Activated CD4-positive, alpha-beta T cell treated with anti-CD3 and anti-CD28 coated beads, Interleukin-2, Interleukin-4, amounts not matched to agents 100 ng/mL and 50 ng/mL, durations not matched to agents 16 hours and 8 hours (primary cell): ENCODE measurements around the gene RPRD1B.
A peak's percentile ranks its signal among the peaks of the same experiment; 100 is the strongest.

Source experiments
- DNase-seq: peaks from one replicate; pipeline ENCODE4 v3.0.0-alpha.2; 2020; ENCODE audit warnings: low spot score

The RPRD1B gene

GRCh38 chr20:38040276-38040675, 6.7 kb downstream of the RPRD1B start:
- DNase-seq: no peak

GRCh38 chr20:38043512-38044300, 10.2 kb downstream of the RPRD1B start:
- peak; percentile 40 for DNase-seq

DNA sequence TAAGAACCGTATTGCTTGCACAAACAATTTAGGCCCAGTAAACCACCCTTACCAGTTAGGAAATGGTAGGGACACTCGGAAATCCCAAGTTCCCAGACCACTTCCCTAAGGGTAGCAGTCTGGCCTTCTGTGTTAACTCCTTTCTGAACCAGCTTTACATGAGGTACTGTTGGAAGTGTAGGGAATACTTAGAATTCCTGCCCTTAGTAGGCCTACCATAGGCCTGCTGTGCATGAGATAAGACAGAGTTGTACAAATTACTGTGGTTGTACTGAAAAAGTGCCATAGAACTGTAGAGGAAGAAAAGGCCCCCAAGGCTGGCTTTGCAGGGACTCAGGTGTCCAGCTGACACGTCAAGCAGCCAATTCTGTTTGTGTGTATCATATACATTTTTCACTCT, 11.1 kb downstream of the RPRD1B start:
- DNase-seq: no peak

- DNase-seq: no peak
These were observed 13.0 kb downstream of the RPRD1B start for GRCh38 chr20:38046572-38046971.

DNA sequence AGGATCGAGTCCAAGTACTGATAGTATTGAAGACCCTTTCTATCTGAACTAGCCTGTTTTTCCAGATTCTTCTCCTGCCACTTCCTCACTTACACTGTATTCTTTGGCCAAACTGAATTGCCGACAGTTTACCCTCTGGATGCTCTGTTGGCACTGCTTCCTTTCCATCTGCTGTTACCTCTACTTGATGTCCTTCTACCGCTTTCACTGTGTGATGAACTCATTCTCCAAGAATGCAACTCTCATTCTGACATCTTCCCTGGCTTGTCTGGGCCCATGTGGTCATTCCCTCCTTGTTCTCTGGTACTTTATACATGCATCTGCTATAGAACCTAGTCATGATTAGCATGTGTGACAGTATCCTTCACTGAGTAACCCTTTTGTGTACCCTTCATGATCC, 16.3 kb downstream of the RPRD1B start:
- no peak for DNase-seq

DNA sequence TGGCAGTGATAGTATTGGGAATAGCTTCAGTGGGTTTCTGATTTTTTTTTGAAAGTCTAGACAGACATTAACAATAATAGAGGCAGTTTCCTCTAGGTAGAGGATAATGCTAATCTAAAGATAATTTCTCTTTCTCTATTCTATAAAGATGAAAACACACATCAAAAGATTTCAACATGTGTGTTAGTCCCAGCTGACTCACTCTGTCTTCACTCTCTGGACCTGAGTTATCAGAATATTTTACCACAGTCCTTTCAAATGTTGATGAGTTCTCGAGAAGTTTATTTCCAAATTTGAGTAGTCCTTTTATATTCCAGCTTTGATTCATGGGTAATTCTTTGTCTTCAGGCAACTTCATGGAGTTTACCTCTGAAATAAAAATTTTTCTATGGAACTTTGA, 17.1 kb downstream of the RPRD1B start:
- DNase-seq: no peak

DNA sequence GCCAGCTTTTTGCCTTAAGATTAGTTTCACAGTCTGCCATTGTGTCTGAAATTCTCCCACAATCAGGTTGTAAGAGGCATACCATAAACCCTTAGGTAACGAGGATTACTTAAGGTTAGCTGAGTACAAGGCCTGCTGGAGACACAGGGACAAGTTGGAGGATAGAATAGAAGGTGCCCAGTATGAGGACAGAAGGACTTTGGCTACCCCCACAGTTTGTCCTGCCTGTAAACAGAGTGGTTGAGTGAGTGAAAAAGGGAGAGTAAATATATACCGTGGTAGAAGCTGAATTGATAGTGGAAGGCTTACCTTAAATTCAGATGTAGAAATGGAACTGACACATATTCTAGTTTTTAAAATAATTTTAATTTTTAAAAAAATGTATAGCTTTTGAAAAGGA, 19.3 kb downstream of the RPRD1B start:
- no peak for DNase-seq

DNA sequence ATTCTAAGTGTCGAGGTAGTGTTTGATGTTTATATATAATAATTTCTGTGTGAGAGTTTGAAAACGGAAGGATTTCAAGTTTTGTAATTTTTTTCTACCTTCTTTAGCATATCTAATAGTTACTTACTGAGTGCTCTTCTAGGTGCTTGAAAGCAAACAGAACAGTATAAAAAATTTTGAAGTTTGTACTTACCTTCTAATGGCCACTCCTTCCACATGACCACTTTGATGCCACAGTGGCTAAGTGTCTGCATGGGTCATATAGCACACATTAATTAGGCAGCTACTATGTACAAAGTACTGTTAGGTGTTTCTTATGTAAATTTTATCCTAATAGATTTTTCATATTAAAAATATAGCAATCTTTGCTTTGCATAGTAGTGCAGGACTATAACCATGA, 21.1 kb downstream of the RPRD1B start:
- DNase-seq: no peak

- DNase-seq: no peak
These were observed 21.7 kb downstream of the RPRD1B start for GRCh38 chr20:38055294-38055693.

GRCh38 chr20:38055848-38056247, 22.3 kb downstream of the RPRD1B start:
- no peak for DNase-seq

GRCh38 chr20:38057351-38057972, 23.9 kb downstream of the RPRD1B start:
- DNase-seq: peak; percentile 72

DNA sequence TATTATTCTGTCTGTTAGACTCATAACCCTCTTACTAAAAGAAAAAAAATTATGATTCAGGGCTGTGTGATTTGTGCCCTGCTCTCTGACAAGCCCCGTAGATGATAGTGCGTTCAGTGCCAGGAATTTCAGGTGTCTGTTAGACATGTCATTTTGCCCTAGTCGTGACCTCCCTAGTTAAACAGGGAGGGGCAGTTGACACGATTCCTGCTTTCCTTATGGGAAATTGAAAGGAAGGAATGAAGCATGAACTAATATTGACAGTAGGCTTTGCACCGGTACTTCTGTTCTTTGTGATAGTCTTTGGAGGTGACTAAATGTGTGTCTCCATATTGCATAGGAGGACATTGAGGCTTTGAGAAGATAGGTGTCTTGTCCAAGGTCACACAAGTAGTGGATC, 26.3 kb downstream of the RPRD1B start:
- DNase-seq: no peak

- no peak for DNase-seq
These were observed 27.0 kb downstream of the RPRD1B start for GRCh38 chr20:38060536-38060935.

DNA sequence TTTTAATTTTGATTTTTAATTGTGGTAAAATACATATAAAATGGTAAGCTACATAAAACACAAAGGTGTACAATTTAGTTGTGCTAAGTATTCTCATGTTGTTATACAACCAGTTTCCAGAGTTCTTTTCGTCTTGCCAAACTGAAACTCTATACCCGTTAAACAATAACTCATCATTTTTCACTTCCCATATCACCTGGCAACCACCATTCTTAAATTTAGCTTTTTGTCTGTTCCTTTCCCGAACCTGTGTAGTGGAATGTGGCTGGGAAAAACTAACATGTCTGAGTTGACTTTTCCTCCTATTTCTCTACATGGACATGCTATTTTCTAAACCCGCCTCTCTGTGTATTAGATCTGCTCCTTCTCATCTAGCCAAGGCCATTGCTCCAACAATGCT, 27.6 kb downstream of the RPRD1B start:
- no peak for DNase-seq

GRCh38 chr20:38062890-38063289, 29.3 kb downstream of the RPRD1B start:
- DNase-seq: no peak

GRCh38 chr20:38063911-38064530, 30.5 kb downstream of the RPRD1B start:
- DNase-seq: no peak

DNA sequence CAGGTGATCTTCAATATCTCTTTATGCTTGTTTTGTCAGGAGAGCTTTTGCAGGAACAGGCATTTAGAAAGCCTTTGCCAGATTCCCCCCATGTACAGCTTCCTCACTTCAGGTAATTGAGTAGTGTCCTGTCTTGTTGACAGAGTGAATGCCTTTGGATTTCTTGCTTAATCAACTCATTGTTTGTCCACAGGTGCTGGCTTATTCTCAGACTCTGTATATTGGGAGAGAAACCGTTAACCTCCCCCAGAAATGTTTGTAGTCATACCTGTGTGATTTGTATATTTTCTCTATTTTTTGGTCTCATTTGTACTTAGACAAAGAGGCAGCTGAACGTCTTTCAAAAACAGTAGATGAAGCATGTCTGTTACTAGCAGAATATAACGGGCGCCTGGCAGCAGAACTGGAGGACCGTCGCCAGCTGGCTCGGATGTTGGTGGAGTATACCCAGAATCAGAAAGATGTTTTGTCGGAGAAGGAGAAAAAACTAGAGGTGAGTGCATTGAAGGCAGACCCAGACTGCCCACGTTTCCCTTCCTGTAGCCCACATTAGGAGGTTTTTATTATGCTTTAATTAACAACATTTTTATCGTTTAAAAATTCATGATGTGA, 32.3 kb downstream of the RPRD1B start:
- DNase-seq: no peak

DNA sequence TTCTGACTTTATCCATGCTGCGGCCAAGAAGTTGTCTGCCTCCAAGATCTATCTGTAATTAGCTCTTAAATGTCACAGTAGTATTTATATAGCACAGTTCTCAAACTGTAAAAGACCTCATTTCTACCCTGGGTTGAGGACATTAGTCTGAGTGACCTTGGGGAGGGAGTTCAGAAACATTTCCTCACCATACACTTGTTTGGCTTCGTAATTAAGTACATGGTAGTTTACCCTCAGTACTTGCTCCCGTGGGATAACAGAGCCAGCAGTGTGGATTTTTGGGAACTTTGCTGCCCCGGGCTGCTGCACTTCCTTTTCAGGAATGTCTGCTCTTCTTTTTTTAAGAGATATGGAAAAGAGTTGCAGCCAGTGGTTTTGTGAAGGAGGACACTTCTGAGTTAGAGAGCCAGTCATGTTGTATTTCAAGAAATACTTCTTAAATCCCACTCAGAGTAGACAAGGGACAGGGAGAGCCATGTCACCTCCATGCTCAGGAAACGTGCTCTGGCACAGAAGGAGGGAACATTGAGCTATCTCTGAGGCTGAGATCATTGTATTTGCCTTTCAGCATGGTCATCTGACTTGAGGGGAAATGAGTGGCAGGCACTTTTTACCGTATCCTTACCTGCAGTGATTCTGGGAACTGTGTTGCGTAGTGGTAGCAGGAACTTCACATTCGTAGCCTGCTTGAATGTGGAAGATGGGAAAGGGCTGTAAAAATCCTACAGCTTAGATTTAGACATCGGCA, 33.6 kb downstream of the RPRD1B start:
- no peak for DNase-seq

DNA sequence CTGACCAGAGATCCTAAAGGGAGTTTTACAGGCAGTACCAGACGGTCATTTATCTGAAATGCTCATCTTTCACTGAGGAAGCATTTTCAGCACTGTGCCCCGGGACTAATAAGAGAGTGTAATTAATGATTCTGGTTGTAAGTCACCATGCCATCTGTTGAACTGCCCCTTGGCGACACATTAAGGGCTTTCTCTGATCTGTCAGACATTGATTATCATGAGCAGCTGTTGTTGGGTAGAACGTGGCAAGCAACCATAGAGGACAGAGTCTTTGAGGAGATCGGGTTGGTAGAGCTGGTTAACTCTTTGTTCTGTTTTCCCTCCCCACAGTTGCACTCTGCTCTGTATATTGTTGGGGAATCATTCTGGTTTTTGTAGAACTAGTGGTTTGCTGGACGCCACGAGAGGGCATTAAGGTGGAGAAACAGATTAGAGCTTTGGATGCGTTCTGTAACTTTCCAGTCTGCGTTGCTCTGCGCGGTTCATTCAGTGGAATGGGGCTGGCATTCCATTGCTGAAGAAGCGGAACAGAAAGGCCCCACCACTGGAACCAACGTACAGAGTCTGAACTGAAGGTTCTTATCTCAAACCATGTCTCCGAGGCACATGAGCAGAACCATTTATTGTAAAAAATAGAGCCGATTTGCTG, 34.3 kb downstream of the RPRD1B start:
- no peak for DNase-seq

DNA sequence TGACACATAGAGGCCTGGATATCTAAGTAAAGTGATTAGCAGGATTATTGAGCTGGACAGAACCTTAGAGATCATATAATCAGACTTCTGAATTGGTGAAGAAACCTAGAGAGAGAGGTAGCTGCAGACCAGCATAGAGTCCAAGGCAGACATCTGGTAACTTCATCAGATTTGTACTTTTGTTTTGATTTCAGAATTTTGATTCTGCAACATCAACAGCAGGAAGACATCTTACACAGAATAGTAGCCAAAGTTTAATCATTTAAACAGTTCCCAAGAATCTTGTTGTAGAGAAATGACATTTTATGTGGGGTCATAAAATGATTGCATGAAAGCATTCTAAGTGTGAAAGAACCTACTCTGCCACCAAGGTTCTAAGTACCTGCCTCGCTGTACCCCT, 39.4 kb downstream of the RPRD1B start:
- no peak for DNase-seq

- DNase-seq: peak; percentile 47
These were observed 39.9 kb downstream of the RPRD1B start for GRCh38 chr20:38073307-38074071.
